ENCODE results near the gene ATAD1.

DNA sequence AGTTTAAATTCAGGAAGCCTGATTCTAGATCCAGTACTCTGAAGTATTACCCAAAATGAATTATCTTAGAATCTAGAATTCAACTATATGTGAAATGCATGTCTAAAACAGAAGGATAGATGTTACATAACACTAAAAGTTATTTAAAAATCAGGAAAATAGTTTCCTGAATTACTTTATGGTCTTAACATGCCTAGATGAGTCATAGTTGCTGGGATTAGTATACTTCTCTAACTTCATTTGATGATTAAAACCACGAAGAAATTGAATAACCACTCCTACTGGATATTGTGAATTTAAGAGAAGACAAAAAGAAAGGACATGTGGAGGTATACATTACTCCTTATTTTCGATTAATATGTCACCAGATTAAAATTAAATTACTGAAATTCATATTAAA is 65.5 kb downstream of the ATAD1 start:
- TF ChIP-seq, protein P1, sequence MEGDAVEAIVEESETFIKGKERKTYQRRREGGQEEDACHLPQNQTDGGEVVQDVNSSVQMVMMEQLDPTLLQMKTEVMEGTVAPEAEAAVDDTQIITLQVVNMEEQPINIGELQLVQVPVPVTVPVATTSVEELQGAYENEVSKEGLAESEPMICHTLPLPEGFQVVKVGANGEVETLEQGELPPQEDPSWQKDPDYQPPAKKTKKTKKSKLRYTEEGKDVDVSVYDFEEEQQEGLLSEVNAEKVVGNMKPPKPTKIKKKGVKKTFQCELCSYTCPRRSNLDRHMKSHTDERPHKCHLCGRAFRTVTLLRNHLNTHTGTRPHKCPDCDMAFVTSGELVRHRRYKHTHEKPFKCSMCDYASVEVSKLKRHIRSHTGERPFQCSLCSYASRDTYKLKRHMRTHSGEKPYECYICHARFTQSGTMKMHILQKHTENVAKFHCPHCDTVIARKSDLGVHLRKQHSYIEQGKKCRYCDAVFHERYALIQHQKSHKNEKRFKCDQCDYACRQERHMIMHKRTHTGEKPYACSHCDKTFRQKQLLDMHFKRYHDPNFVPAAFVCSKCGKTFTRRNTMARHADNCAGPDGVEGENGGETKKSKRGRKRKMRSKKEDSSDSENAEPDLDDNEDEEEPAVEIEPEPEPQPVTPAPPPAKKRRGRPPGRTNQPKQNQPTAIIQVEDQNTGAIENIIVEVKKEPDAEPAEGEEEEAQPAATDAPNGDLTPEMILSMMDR (IDR thresholded peaks at IDR 0.05) = no peak
- TF ChIP-seq POLR2A (IDR thresholded peaks at IDR 0.05) = no peak
